Measurements from ENCODE around the gene ZNF726. TPM values are rescaled to one million over a fixed set of nuclear protein-coding genes. Genes with fewer than 3 reads are reported as not detected.

Gene ZNF726
- polyA plus RNA-seq, 3 donors from 2014 or later: 1.4 to 1.8 TPM; not detected in 1

Other genes with a start within 250 kb of the ZNF726 start
- 10 to 100 TPM in 2 of 3 donors, 1 to 10 TPM in 1; 9.5 to 15.1 (median 14.7) TPM for gene ZNF675, start 227.7 kb upstream of the ZNF726 start, polyA plus RNA-seq
- 1 to 10 TPM in 1 of 3 donors, under 1 TPM in 2; 0.13 to 1.6 (median 0.63) TPM for gene ZNF681, start 156.0 kb upstream of the ZNF726 start, polyA plus RNA-seq
- gene ZNF254, start 172.3 kb downstream of the ZNF726 start, polyA plus RNA-seq: 1 to 10 TPM; 4.4 to 6.9 (median 5.7) TPM

Measured in immature natural killer cell (primary cell).